OCI-LY7 (cell line): ENCODE results near the gene GTF3C2.

ENCODE experiments used
- EZH2phosphoT487 ChIP-seq: fragments of 200-600 bp; sonication (generic); IDR thresholded peaks from 2 replicates; pipeline ENCODE4 v1.6.1; 2018; ENCODE audit warnings: low read depth, borderline replicate concordance, mild to moderate bottlenecking, mixed run types, antibody characterized with exemption, low read length, moderate library complexity, mixed read lengths
- TF ChIP-seq, protein P1 (sequence below): fragments of 200-600 bp; sonication (generic); conservative IDR thresholded peaks from 2 replicates; pipeline ENCODE4 v1.5.1; 2014; ENCODE audit warnings: mild to moderate bottlenecking, antibody characterized with exemption, low read length, moderate library complexity, mixed read lengths

DNA sequence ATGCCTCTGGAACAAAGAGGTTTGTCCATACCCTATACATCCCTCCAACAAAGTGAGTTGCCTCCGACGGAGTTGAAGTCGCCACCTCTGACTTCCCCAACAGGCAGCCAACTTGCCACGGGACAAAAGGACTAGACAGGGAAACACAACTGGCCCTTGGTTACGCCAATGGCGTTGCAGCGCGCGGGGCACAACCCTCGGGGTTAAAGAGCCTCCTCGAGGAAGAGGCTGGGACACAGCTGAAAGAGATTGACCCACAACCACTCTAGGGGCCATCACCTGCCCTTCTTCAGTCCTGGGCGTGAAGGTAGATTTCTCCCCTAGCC is 545 bp downstream of the GTF3C2 start:
- TF ChIP-seq, protein P1, sequence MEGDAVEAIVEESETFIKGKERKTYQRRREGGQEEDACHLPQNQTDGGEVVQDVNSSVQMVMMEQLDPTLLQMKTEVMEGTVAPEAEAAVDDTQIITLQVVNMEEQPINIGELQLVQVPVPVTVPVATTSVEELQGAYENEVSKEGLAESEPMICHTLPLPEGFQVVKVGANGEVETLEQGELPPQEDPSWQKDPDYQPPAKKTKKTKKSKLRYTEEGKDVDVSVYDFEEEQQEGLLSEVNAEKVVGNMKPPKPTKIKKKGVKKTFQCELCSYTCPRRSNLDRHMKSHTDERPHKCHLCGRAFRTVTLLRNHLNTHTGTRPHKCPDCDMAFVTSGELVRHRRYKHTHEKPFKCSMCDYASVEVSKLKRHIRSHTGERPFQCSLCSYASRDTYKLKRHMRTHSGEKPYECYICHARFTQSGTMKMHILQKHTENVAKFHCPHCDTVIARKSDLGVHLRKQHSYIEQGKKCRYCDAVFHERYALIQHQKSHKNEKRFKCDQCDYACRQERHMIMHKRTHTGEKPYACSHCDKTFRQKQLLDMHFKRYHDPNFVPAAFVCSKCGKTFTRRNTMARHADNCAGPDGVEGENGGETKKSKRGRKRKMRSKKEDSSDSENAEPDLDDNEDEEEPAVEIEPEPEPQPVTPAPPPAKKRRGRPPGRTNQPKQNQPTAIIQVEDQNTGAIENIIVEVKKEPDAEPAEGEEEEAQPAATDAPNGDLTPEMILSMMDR = no peak
- TF ChIP-seq EZH2phosphoT487 = no peak
